GM12878 (cell line): Measurements from ENCODE around the gene STON1. TPM values are rescaled to one million over a fixed set of nuclear protein-coding genes. Genes with fewer than 3 reads are reported as not detected.

ENCODE experiments used
- ATAC-seq: fragments of 200-7000 bp; cut with Tn5 transposase; 3 replicates; pipeline ENCODE4 v1.9.1; 2020; ENCODE audit warnings: mild to moderate bottlenecking, moderate library complexity
- BruUV-seq: library from RNA; stranded (reverse); fragments of 400-500 nt; replicated peaks from 2 replicates; lab custom pipeline; 2021; lab: Mats Ljungman, UMichigan
- CTCF ChIA-PET: fragments of 300-600 bp; sonication (Branson Sonifier 250); formaldehyde crosslinking; extraction: SDS; loops from one replicate; lab custom pipeline; 2021; ENCODE audit warnings: inconsistent platforms; lab: Yijun Ruan, JAX
- POLR2A ChIA-PET: fragments of 350-600 bp; formaldehyde crosslinking; extraction: SDS; loops from one replicate; lab custom pipeline; 2021; ENCODE audit warnings: inconsistent platforms; lab: Charles Lee
- RAD21 ChIA-PET: fragments of 300-600 bp; sonication (Branson Sonifier 250); formaldehyde crosslinking; loops from one replicate; lab custom pipeline; 2023; ENCODE audit warnings: antibody characterized with exemption; ENCODE audit not compliant: unreplicated experiment; lab: Charles Lee
- SMC1A ChIA-PET: fragments of 300-600 bp; sonication (Branson Sonifier 250); formaldehyde crosslinking; loops from one replicate; lab custom pipeline; 2023; ENCODE audit not compliant: unreplicated experiment, uncharacterized antibody; lab: Charles Lee
- DNase-seq: peaks from one replicate; pipeline ENCODE4 v3.0.0-alpha.2; 2011; ENCODE audit warnings: low read depth, low spot score
- FAIRE-seq: peaks from 3 replicates; lab custom pipeline; 2011; peaks lifted over from hg19 to GRCh38; lab: Jason Lieb, UNC
- H2AFZ ChIP-seq: 2 replicates; pipeline ENCODE4 v1.6.0; 2011; ENCODE audit warnings: low read depth, low read length, control low read depth; ENCODE audit not compliant: control insufficient read depth
- H3K27ac ChIP-seq: 2 replicates; pipeline ENCODE4 v1.5.1; 2011; ENCODE audit warnings: control low read depth; ENCODE audit not compliant: control insufficient read depth, insufficient read depth
- H3K27me3 ChIP-seq, 2 experiments: replicated peaks in 1 of 2; 2 replicates each; pipeline versions ENCODE4 v1.6.0 to v1.6.1; 2011; ENCODE audit warnings: low read length in 1 of 2; ENCODE audit not compliant: control insufficient read depth in 2 of 2, insufficient read depth in 2 of 2
- H3K36me3 ChIP-seq, 2 experiments: 2 replicates each; pipeline ENCODE4 v1.5.1; 2011; ENCODE audit warnings: low read length in 1 of 2; ENCODE audit not compliant: control insufficient read depth in 2 of 2, insufficient read depth in 2 of 2
- H3K4me1 ChIP-seq: 2 replicates; pipeline ENCODE4 v1.6.1; 2011; ENCODE audit warnings: mild to moderate bottlenecking, low read length, moderate library complexity, mixed read lengths; ENCODE audit not compliant: control insufficient read depth, insufficient read depth
- H3K4me2 ChIP-seq: 2 replicates; pipeline ENCODE4 v1.6.0; 2011; ENCODE audit warnings: control low read depth; ENCODE audit not compliant: control insufficient read depth, insufficient read depth
- H3K4me3 ChIP-seq: fragments of 200-600 bp; sonication (generic); 2 replicates; pipeline ENCODE4 v1.5.1; 2016
- H3K79me2 ChIP-seq: 2 replicates; pipeline ENCODE4 v1.6.0; 2011; ENCODE audit warnings: low read length; ENCODE audit not compliant: control insufficient read depth, insufficient read depth
- H3K9ac ChIP-seq: 2 replicates; pipeline ENCODE4 v1.8.0; 2011; ENCODE audit warnings: low read length, control low read depth, mixed read lengths; ENCODE audit not compliant: control insufficient read depth, insufficient read depth
- H3K9me3 ChIP-seq: replicated peaks from 3 replicates; pipeline ENCODE4 v1.5.1; 2011; ENCODE audit warnings: mild to moderate bottlenecking, low read length; ENCODE audit not compliant: control insufficient read depth, insufficient read depth
- H4K20me1 ChIP-seq: 2 replicates; pipeline ENCODE4 v1.6.0; 2011; ENCODE audit not compliant: control insufficient read depth, insufficient read depth
- ATF2 ChIP-seq: IDR thresholded peaks from 2 replicates; pipeline ENCODE4 v1.6.1; 2012; ENCODE audit warnings: low read length, inconsistent platforms
- E4F1 ChIP-seq: fragments of 450-650 bp; IDR thresholded peaks from 2 replicates; pipeline ENCODE4 v1.6.1; 2018; ENCODE audit warnings: borderline replicate concordance, mild to moderate bottlenecking; ENCODE audit not compliant: partially characterized antibody
- MYC ChIP-seq: IDR thresholded peaks from 2 replicates; pipeline ENCODE4 v1.6.1; 2011; ENCODE audit warnings: mild to moderate bottlenecking, low read length, moderate library complexity, inconsistent platforms; ENCODE audit not compliant: insufficient read depth, insufficient replicate concordance, insufficient read length, severe bottlenecking
- PKNOX1 ChIP-seq: fragments of 450-650 bp; IDR thresholded peaks from 2 replicates; pipeline ENCODE4 v1.6.1; 2016; ENCODE audit warnings: mild to moderate bottlenecking
- whole genome bisulfite sequencing: methylation state at CpG from one replicate; pipeline ENCODE4 v1.1.6; 2016; ENCODE audit warnings: low lambda C conversion rate; ENCODE audit not compliant: insufficient replicate concordance, insufficient coverage; ENCODE audit errors: missing lambda C conversion rate; 5-methylcytosine and 5-hydroxymethylcytosine counted together
- in situ Hi-C: fragments of 300-500 bp; cut with MboI; formaldehyde crosslinking; loops from 9 replicates; pipeline ENCODE4 v1.14.3; 2018; ENCODE audit warnings: mixed read lengths
- intact Hi-C: fragments of 100-400 bp; cut with micrococcal nuclease; formaldehyde crosslinking; loops from one replicate; pipeline ENCODE4 v1.14.2; 2022; ENCODE audit not compliant: unreplicated experiment
- polyA plus RNA-seq, 11 experiments: library from polyadenylated mRNA; depleted of rRNA in 4 of 11; unstranded in 6 of 11; stranded (reverse) in 5 of 11; fragments of >200 nt; fragmentation: Nextera tagmentation in 4 of 11; fragmentation: Illumina TruSeq in 1 of 11; extraction: Ambion mirVana in 4 of 11; extraction: Trizol in 1 of 11; gene quantifications; 1 replicate in 1 of 11; 2 replicates in 10 of 11; pipeline versions ENCODE4 v1.2.1 to v1.2.3, GENCODE V29; 2011 to 2016; ENCODE audit warnings: inconsistent platforms in 2 of 11, missing spikeins in 2 of 11, low read depth in 1 of 11
- total RNA-seq, 4 experiments: library from RNA; depleted of rRNA in 3 of 4; stranded (reverse); fragments of >200 nt in 3 of 4; fragmentation: Illumina TruSeq in 1 of 4; extraction: Trizol in 1 of 4; gene quantifications; 2 replicates each; pipeline versions ENCODE4 v1.2.1 to v1.2.3, GENCODE V29; 2013 to 2021

STON1 gene
- total and polyA plus RNA-seq, 10 of the 15 experiments (the other 5 are each of a cell fraction or from before 2014, with no cell fraction given): 0.11 to 0.90 (median 0.22) TPM; not detected in 2

- no peak for TF ChIP-seq PKNOX1
Observed at GRCh38 chr2:48583961-48584360, 54.0 kb downstream of the STON1 start (continued).

- no peak for TF ChIP-seq ATF2
- TF ChIP-seq E4F1: no peak
- TF ChIP-seq MYC: no peak
- RAD21 ChIA-PET: no interaction called here
- Histone ChIP-seq H3K36me3 (no peaks in the 10 kb centered on the region), H3K4me2 (no peak overlapping the region), H3K27me3 (no peaks in the 10 kb centered on the region), H3K9me3 (no peaks in the 10 kb centered on the region), H3K4me3 (no peak overlapping the region), H2AFZ (no peak overlapping the region), H4K20me1 (no peaks in the 10 kb centered on the region), H3K9ac (no peak overlapping the region), H3K79me2 (no peaks in the 10 kb centered on the region), H3K4me1 (no peaks in the 10 kb centered on the region), H3K27ac (no peak overlapping the region)
- in situ Hi-C loops (no loop called here), intact Hi-C loops (no loop called here)
- FAIRE-seq: no peak
- SMC1A ChIA-PET: no interaction called here
- BruUV-seq: no TSS peak
- POLR2A ChIA-PET: no interaction called here
- no peak for ATAC-seq
- CTCF ChIA-PET: no interaction called here
- DNase-seq: no peak
- WGBS: 49% methylated on average over 4 of the region's 4 CpGs
Observed at GRCh38 chr2:48584551-48584950, 54.6 kb downstream of the STON1 start.
